GM19099 (cell line): Measurements from ENCODE around the gene SYS1.
A peak's percentile ranks its signal among the peaks of the same experiment; 100 is the strongest.

ENCODE experiments used
- POLR2A ChIP-seq: IDR thresholded peaks from 3 replicates; pipeline ENCODE4 v1.6.1; 2011; ENCODE audit warnings: low read depth; ENCODE audit not compliant: insufficient read length; ENCODE audit errors: extremely low read depth

Gene SYS1

DNA sequence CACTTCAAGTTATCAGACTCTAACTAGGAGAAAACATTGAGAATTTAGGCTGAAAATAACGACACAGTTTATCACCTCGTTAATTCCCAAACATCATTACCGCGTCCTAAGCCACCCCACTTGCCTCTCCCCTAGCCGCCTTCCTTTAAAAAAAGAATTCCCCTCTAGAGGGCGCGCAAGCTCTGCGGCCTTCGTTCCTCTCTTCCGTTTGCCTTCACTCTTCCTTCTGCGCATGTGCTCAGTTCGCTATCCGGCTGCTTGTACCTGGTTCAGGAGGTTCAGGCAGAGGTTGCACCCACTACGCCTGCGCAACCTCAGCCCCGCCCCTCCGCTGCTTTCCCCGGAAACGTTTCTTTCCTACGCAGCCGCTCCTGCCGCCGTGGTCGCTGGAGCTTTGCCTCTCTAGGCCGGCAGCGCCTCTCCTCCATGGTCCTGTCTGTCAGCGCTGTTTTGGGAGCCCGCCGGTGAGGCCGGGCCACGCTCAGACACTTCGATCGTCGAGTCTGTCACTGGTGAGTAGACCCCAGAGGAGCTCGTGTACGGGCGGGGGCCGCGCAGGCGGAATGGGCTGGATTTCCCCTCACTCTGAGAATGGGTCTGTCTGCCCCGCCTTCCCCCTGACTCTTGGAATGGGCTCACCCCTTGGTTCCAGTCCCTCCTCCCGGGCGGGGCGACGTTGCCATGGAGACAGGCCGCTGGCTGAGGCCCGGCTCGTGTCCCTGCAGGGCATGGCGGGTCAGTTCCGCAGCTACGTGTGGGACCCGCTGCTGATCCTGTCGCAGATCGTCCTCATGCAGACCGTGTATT, at the start of gene SYS1:
SYS1 (plus strand) TSS at position 353 of the 807 bp plus-strand sequence; CDS start at position 729, 376 bp downstream.
- peak; percentile 89 for TF ChIP-seq POLR2A

DNA sequence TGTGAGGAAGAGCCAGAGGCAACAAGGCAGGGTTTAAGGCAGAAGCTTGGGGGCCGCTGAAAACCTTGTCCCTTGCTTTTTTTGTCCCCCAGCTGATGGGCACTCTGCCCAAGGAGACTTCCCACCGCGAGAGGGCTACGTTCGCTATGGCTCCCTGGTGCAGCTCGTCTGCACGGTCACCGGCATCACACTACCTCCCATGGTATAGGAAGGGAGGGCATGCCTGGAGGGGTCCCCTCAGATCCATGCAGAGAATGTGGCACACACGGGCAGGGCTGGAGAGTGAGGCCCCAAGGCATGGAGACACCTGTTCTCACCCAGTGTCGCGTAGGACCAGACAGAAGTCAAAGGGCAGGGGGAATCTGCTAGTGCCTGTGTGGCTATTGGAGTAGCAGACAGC, 49.0 kb upstream of the SYS1 start:
- TF ChIP-seq POLR2A: no peak

DNA sequence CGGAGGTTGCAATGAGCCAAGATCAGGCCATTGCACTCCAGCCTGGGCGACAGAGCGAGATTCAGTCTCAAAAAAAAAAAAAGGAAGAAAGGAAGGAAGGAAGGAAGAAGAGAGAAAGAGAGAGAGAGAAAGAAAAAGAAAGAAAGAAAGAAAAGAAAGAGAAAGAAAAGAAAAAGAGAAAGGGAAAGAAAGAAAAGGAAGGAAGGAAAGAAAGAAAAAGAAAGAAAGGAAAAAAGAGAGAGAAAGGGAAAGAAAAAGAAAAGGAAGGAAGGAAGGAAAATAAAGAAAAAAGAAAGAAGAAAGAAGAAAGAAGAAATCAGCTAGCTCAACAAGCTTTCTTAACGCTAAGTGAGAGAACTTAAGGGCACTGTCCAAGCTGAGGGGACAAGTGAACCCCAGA, 47.3 kb upstream of the SYS1 start:
- no peak for TF ChIP-seq POLR2A

DNA sequence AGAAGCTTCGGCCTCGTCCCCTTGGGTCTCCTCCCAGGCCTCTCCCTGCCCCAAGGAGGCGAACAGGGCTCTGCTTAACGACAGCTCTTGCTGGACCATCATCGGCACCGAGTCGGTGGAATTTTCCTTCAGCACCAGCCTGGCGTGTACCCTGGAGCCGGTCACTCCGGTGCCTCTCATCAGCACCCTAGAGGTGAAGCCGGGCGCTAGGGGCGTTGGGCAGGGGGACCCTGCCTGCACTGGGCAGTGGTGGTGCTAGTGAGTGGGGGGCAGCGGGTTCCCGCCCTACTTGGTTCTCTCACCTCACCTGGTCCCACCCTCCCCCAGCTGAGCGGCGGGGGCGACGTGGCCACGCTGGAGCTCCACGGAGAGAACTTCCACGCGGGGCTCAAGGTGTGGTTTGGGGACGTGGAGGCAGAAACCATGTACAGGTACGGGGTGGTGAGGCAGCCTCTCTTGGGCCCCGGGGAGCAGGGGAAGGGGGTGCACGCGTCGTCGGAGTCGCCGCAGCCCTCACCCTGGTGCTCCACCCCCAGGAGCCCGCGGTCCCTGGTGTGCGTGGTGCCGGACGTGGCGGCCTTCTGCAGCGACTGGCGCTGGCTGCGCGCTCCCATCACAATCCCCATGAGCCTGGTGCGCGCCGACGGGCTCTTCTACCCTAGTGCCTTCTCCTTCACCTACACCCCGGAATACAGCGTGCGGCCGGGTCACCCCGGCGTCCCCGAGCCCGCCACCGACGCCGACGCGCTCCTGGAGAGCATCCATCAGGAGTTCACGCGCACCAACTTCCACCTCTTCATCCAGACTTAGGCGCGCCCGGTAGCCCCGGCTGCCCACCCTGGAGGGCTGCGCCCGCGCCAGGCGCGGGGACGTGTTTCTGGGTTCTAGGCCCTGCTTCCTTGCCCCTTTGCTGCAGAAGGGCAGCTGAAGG, 46.5 kb upstream of the SYS1 start:
- no peak for TF ChIP-seq POLR2A

DNA sequence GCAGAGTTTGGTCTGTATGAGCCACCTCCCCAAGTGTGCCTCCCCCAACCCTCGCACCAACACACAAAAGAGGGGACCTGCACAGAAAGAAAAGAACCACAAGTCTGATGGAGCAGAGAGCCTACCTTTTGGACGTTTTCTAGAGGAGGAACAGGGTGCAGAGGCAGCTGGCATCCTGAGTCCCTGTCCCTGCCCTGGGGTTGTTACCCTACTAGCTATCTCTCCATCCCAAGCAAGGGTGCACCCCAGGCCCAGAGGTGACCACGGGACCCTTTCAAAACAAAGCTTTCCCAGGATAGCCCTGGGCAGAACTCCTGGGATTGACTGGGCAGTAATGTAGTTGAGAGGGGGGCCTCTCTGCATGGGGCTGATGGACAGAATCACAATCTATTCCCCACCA, 45.1 kb upstream of the SYS1 start:
- no peak for TF ChIP-seq POLR2A

DNA sequence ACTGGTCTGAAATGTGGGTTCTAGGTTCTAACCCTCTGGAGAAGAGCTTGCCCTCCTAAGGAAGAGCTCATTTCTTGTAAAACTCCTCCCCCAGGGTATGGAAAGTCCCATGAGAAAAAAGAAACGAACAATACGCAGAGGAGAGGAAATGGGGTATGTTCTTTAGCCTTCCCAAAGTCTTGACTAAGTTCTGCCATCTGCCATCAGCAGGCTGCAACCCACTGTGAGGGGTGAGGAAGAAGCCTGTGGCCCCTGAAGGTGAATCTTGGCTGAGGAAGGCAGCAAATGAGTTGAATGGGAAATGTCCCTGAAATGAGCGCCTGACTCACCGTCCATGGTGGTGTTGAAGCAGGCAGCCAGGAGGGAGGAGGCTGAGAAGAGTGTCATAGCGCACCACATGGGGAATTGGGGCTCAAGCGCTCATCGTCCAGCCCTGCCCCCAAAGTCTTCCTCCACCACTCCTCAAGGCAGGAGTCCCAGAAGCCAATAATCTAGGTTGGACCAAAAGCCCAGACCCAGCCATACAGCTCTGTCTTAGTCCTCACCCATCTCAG, 44.5 kb upstream of the SYS1 start:
- TF ChIP-seq POLR2A: no peak

DNA sequence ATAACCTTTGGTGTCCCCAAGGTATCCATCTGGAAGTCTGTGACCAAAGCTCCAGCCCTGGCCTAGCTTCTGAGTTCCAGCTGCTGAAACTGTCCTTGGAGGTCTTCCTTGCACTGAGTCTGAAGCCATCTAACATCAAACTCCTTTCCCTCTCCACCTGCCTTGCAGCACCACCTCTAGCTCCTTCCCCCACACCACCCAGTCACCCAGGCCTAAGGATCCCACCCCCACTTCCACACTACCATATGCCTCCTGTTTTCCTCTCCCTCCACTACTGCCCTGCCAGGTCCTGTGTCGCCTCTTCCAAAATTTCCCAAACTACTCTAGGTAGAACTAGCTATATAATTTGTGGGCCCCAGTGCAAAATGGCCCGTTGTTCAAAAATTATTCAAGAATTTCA, 44.0 kb upstream of the SYS1 start:
- TF ChIP-seq POLR2A: no peak

DNA sequence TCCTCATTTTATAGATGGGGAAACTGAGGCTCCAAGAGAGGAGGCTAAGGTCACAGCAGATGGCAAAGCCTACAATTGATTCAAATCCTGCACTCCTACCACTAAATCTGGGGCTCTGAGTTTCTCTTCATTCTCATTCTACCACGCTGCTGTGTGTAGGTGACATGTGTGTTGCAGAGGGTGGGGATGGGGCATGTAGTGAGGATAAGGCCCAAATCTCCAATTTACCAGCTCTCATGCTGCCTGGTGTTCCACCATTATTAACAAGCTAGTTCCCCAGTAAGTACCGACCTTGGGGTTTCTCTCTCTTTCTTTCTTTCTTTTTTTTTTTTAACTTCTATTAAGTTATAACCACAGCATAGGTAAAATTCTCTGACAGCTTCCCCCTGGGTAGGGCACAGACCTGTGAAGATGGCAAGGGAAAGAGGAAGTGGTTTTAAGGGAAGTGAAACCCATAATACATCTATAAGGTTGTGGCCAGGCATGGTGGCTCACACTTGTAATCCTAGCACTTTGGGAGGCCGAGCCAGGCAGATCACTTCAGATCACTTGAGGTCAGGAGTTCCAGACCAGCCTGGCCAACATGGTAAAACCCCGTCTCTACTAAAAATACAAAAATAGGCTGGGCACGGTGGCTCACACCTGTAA, 41.9 kb upstream of the SYS1 start:
- no peak for TF ChIP-seq POLR2A

DNA sequence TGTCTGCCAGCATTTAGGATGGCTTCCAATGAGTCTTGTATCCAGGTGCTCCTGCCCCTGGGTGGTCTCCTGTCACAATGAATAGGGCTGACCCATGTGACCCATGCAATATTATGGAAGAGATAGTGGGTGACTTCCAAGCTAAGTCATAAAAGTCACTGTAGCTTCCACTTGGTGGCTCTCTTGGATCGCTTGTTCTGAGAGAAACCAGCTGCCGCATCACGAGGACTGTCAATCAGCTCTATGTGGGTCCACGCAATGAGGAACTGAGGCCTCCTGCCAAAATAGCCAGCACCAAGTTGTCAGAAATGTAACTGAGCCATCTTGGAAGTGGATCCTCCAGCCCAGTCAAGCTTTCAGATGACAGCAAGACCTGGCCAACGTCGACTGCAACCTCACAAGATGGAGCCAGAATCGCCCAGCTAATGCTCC, 40.0 kb upstream of the SYS1 start:
- no peak for TF ChIP-seq POLR2A

DNA sequence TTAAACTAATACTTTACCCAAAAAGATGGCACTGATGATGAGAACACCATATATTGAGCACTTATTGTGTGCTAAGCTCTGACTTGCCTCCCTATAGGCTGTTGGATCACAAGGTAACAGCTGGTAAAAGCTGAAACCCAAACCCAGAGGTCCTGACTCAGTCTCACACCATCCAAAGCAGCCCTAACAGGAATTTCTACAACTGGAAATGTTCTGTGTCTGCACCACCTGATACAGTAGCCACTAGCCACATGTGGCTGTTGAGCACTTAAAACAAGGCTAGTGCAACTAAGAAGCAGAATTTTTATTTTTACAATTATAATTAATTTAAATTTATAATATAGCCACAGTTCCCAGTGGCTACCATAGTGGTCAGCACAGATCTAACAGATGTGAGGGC, 39.2 kb upstream of the SYS1 start:
- no peak for TF ChIP-seq POLR2A

DNA sequence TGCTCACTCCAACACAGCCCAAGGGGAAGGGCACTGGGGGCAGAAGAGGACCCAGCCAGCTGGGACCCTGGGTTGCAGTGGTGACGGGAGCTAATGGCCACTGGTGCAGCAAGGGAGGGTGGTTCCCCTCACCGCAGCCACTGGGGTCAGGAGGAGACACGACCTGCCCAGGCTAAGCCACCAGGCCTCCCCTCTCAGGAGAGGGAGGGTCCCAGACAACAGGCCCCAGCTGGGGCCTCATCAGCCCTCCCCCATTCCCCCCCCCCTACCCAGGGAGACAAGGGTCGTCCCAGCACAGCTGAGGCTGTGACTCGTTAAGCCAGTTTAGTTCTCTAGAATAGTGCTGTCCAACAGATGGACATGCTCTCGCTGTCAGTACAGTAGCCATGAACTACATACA, 37.6 kb upstream of the SYS1 start:
- TF ChIP-seq POLR2A: no peak

DNA sequence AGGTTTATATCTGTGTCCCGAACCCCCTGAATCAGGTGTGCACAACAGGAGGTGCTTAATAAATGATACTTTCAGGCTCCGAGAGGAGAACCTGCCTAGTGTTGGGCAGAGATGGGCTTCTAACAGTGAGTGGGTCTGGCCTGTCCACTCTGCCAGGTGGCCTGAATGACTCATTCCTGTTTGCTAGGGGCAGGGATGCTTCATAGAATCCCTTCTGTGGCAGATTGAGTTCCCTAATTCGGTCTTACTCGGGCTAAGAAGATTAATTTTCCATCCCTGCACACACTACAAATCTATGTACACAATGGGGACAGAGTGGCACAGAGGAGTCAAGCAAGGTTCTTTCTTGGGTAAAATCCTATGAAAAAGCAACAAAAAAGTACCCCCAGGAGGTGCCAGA, 34.5 kb upstream of the SYS1 start:
- no peak for TF ChIP-seq POLR2A

DNA sequence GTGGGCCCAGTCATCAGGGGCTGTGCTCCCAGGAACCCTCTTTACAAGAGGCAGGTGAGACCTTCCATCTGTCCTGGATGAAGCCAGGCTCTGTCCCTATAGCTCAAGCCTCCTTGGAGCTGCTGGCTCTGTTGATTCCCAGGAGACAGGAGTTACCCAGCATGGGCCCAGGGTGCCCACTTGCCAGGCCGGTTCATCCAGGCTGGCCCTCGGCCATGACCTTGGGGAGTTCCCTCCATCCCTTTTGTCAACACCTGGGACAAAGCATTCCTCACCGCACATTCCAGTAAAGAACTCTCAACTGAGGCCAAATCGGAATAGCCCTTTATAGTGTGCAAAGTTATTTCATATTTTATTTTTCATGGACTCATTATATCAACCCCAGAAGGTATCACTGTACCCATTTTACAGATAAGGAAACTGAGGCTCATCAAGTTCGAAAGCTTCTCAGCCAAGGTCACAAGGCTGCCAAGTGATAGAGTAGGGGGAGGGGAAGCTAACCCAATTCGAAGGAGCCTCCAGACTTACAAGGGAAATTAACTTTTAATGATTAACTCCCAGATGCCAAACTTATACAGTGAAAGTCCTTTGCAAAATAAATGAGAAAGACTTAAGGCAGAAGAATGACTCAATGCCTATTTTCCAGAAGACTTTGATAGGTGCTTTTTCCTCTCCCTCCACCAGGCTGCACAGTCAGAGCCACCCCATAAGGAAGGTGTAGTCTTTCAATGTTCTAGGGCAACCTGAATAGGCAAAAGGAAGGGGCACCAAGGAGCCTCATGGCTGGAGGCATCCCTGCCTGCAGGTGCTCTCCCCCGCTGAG, 33.2 kb upstream of the SYS1 start:
- TF ChIP-seq POLR2A: no peak

DNA sequence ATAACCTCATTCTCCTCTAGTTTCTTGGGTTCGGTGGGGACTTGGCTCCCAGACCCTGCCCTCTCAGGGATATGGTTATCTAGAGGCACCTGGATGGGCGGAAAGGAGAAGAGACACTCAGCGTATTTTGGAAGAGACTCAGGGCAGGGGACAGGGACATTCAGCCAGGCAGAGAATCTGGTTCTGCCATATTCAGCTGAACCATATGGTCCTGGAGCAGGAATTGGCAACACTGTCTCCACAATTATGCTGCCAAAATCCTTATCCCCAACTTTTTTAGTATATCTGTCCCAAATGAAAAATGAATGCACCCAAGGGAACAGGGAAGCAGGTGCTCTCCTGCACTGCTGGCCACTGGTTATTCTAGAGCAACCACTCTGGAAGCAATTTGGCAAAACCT, 32.5 kb upstream of the SYS1 start:
- no peak for TF ChIP-seq POLR2A

DNA sequence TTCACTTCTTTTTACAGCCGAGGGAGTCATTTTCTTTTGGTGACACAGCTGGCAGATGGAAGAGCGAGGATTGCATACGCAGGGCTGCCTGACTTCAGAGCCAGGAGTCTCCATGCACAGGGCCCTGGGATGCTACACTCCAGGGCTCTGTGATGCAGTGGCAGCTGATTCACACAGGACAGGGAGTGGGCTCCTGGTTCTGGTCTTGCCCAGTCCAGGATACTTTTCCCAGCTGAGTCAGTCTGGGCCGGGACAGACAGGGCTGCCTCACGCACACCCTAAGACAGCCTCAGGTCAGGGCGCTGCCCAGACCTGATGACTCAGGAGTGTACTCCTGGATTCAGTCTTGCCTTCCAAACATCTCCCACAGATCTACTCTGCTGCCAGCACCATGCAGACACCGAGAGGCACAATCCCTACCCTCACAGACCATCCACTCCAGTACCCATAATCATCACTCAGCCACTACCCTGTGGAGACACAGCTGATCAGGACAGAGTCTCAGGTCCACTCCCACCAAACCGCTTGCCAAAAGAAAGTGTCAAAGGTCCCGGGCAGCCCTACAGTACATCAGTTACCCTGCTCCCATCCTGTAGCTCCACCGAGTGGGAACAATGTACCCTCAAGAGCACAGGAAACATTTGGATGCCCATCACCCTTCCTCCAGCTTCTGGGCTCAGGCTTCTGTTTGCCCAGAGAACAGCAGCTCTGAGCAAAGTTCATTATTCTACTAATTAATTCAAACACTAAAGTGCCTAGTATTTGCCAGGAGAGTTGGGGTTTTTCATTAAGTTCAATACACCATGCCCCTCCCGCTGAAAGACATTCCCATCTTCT, 26.2 kb upstream of the SYS1 start:
- TF ChIP-seq POLR2A: no peak
